ENCODE measurements around the gene OTC. TPM values are rescaled to one million over a fixed set of nuclear protein-coding genes. Genes with fewer than 3 reads are reported as not detected.

The OTC gene
- polyA plus RNA-seq, 1 donor from 2014 or later = not detected

DNA sequence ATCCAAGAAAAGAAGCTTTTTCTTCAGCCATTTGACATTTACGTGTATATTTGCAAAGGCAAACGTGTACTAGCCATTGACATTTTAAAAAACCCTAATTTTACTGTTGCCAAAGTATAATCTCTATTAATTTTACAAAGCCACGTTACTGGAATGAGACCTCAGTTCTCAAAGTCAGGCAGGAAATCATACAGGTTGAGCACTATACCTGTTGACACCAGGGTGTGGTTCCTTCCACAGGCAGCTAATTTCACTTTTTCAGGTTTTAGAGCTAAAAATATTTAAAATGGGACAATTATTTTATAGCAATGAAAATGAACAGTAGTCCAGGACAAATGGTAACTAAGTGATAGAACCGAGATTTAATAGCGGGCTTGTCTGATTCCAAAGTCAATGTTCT is 31.6 kb upstream of the OTC start:
- Histone ChIP-seq H3K79me2 (replicated peaks; ENCODE audit: insufficient read depth, low read length) (no peaks in the 10 kb centered on the region), H3K9me2 (ENCODE audit: insufficient read depth, low read length) (no peaks in the 10 kb centered on the region), H3K9me3 (ENCODE audit: low read length) (no peaks in the 10 kb centered on the region), H3K4me2 (ENCODE audit: low read length) (no peak overlapping the region), H4K20me1 (ENCODE audit: insufficient read depth) (no peaks in the 10 kb centered on the region), H3K4me3 (ENCODE audit: low read length) (no peak overlapping the region), H2AFZ (ENCODE audit: low read depth, low read length) (no peak overlapping the region), H3K27ac (ENCODE audit: low read length) (no peak overlapping the region), H3K9ac (ENCODE audit: low read length) (no peak overlapping the region), H3K36me3 (ENCODE audit: insufficient read depth, low read length) (no peaks in the 10 kb centered on the region), H3K27me3 (ENCODE audit: insufficient read depth, low read depth, low read length) (no peaks in the 10 kb centered on the region), H3F3A (ENCODE audit: insufficient read depth, low read length, poor library complexity, severe bottlenecking) (no peaks in the 10 kb centered on the region)
- TF ChIP-seq, protein P1, sequence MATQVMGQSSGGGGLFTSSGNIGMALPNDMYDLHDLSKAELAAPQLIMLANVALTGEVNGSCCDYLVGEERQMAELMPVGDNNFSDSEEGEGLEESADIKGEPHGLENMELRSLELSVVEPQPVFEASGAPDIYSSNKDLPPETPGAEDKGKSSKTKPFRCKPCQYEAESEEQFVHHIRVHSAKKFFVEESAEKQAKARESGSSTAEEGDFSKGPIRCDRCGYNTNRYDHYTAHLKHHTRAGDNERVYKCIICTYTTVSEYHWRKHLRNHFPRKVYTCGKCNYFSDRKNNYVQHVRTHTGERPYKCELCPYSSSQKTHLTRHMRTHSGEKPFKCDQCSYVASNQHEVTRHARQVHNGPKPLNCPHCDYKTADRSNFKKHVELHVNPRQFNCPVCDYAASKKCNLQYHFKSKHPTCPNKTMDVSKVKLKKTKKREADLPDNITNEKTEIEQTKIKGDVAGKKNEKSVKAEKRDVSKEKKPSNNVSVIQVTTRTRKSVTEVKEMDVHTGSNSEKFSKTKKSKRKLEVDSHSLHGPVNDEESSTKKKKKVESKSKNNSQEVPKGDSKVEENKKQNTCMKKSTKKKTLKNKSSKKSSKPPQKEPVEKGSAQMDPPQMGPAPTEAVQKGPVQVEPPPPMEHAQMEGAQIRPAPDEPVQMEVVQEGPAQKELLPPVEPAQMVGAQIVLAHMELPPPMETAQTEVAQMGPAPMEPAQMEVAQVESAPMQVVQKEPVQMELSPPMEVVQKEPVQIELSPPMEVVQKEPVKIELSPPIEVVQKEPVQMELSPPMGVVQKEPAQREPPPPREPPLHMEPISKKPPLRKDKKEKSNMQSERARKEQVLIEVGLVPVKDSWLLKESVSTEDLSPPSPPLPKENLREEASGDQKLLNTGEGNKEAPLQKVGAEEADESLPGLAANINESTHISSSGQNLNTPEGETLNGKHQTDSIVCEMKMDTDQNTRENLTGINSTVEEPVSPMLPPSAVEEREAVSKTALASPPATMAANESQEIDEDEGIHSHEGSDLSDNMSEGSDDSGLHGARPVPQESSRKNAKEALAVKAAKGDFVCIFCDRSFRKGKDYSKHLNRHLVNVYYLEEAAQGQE (IDR thresholded peaks at IDR 0.05; ENCODE audit: borderline replicate concordance) = no peak
- TF ChIP-seq EP300 (conservative IDR thresholded peaks at IDR 0.05; ENCODE audit: poor library complexity, severe bottlenecking) = no peak

DNA sequence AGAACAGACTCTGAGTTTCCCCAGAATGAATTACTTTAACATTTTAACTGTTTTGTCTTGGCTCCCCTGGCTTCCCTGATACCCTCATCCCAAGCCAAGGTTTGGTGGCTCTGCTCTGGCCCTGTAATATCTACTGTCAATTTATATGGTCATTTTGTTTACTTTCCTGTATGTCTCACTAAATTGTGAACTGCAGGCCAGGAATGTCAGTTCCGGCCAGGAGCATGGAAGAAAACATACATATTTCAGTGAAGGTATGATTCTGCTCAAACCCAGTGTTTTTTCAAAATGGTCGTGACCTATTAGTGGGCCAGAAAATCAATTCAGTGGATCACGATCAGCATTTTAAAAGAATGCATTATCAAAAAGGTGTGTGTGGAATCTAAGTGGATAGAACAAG is 26.3 kb upstream of the OTC start:
- no peak overlapping the region for H3K9ac ChIP-seq (ENCODE audit: low read length)

DNA sequence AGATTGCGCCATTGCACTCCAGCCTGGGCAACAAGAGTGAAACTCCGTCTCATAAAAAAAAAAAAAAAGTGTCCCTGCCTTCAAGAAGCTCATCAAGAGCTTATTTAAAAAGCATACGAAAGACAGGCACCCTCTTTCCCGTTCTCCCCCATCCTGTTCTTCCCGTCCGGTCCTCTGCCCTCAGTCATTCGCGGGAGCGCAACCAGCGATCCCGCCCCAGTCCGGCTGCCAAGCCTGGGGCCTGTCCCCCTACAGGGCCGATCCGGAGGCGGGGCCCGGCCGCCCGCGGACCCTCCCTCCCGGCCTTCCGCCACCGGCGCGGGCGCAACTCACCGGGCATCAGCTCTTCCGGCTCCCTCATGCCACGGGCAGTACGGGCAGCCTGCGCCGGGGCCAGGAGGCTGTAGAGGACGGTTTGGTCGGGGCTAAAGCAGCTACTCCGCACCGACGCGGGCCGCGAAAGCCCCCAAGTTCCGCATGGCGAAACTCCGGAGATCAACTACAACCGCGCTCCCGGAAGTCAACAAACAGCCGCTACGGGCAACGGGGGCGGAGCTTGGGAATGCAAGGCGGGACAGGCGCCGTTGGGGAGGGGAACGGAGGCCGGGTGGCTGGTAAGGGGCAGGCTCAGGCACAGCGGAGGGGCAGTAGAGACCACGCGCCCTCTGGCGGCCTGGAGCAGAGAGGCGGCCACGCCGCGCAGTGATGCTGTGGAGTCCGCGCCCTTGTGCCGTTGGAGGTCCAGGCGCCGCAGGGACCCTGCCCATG is 25.2 kb upstream of the OTC start, which contains the start of gene RPGR:
Gene RPGR, minus strand, starts transcription at position 503 of the 768 bp plus-strand sequence. Its CDS starts 142 bp downstream, at position 361.
- peak within 1 kb of the TSS; percentile 51 for H2AFZ ChIP-seq (ENCODE audit: low read depth, low read length)
- H4K20me1 ChIP-seq (ENCODE audit: insufficient read depth) = no peaks in the 10 kb centered on the region
- no peaks in the 10 kb centered on the region for H3K27me3 ChIP-seq (ENCODE audit: insufficient read depth, low read depth, low read length)
- no peaks in the 10 kb centered on the region for H3K9me2 ChIP-seq (ENCODE audit: insufficient read depth, low read length)
- no peaks in the 10 kb centered on the region for H3K36me3 ChIP-seq (ENCODE audit: insufficient read depth, low read length)
- H3K79me2 ChIP-seq (replicated peaks; ENCODE audit: insufficient read depth, low read length) = no peaks in the 10 kb centered on the region
- peak within 1 kb of the TSS; percentile 41 for H3K9ac ChIP-seq (ENCODE audit: low read length)
- H3K27ac ChIP-seq (ENCODE audit: low read length) = no peak within 1 kb of the TSS
- TF ChIP-seq EP300 (conservative IDR thresholded peaks at IDR 0.05; ENCODE audit: poor library complexity, severe bottlenecking) (peak; percentile 14), TAF1 (IDR thresholded peaks at IDR 0.05; ENCODE audit: low read depth) (no peak), SMC3 (conservative IDR thresholded peaks at IDR 0.05; ENCODE audit: poor library complexity) (peak; percentile 77), RAD21 (conservative IDR thresholded peaks at IDR 0.05) (peak; percentile 69), MXI1 (conservative IDR thresholded peaks at IDR 0.05; ENCODE audit: poor library complexity, severe bottlenecking) (peak; percentile 87), EZH2 (IDR thresholded peaks at IDR 0.05; ENCODE audit: borderline replicate concordance, insufficient read depth, low read length, poor library complexity, severe bottlenecking) (no peak), CTCF (IDR thresholded peaks at IDR 0.05; ENCODE audit: poor library complexity, severe bottlenecking) (peak; percentile 77), POLR2AphosphoS5 (IDR thresholded peaks at IDR 0.05) (no peak)
- TF ChIP-seq, protein P1 (IDR thresholded peaks at IDR 0.05; ENCODE audit: borderline replicate concordance) = no peak
- no peaks in the 10 kb centered on the region for H3K9me3 ChIP-seq (ENCODE audit: low read length)
- no peak within 1 kb of the TSS for H3K4me2 ChIP-seq (ENCODE audit: low read length)
- H3F3A ChIP-seq (ENCODE audit: insufficient read depth, low read length, poor library complexity, severe bottlenecking) = no peaks in the 10 kb centered on the region
- H3K4me3 ChIP-seq (ENCODE audit: low read length) = peak within 1 kb of the TSS; percentile 83

More for the DNA sequence above, 26.3 kb upstream of the OTC start:
- no peaks in the 10 kb centered on the region for H4K20me1 ChIP-seq (ENCODE audit: insufficient read depth)
- H3K27me3 ChIP-seq (ENCODE audit: insufficient read depth, low read depth, low read length) = no peaks in the 10 kb centered on the region
- no peaks in the 10 kb centered on the region for H3K79me2 ChIP-seq (replicated peaks; ENCODE audit: insufficient read depth, low read length)
- no peaks in the 10 kb centered on the region for H3K9me3 ChIP-seq (ENCODE audit: low read length)
- H2AFZ ChIP-seq (ENCODE audit: low read depth, low read length) = no peak overlapping the region
- no peaks in the 10 kb centered on the region for H3K9me2 ChIP-seq (ENCODE audit: insufficient read depth, low read length)
- H3K27ac ChIP-seq (ENCODE audit: low read length) = no peak overlapping the region
- H3K36me3 ChIP-seq (ENCODE audit: insufficient read depth, low read length) = no peaks in the 10 kb centered on the region
- TF ChIP-seq TAF1 (IDR thresholded peaks at IDR 0.05; ENCODE audit: low read depth) = no peak
- H3K4me3 ChIP-seq (ENCODE audit: low read length) = peak overlapping the region; percentile 83
- H3F3A ChIP-seq (ENCODE audit: insufficient read depth, low read length, poor library complexity, severe bottlenecking) = no peaks in the 10 kb centered on the region
- no peak overlapping the region for H3K4me2 ChIP-seq (ENCODE audit: low read length)
